Measurements from ENCODE around the gene ZNF444.
A peak's percentile ranks its signal among the peaks of the same experiment; 100 is the strongest.
"Not testable (repeated sequence)": the region's sequence is repeated elsewhere in the genome, so short reads cannot be mapped to it uniquely, and the experiment has no call there.

The ZNF444 gene

DNA sequence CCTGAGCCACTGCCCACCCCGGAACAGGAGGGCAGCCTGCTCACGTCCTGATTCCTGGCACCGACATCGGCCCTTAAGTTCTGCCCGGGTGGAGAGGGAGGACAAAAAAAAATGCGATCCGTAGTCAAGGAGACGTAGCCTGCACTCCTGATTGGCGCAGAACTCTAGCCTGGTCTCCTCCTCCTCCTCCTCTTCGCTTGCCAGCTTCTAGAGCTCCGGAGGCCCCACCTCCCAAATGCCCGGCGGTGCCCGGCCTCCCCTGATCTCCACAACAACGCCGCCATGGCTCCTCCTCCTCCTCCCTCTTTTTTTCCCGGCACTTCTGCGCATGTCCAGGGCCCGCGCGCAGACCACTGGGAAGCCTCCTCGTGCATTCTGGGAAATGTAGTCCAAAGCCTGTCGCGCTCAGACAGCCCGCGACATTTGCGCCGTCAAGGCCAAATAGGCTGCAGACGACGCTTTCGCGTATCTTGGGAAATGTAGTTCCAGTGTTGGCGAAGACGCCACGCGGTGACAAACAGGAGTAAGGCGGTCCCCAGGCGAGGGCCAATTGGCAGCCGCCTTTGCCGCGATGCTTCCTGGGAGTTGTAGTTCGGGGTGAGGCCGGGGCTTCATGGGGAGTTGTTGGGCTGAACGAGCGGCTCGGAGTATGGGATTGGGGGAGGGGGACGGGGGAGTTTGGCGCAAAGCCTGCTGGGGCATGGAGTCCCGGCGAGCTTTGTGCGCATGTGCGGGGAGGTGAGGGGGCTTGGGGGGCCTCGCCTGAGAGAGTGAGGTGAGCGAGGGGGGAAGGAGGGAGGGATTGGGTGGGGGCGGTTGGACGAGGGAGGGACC lies at the start of gene ZNF444:
Gene ZNF444, plus strand, starts transcription at position 705 of the 834 bp plus-strand sequence. CDS start 5,625 bp downstream, outside the sequence.
- peak; percentile 98 to 100 for DNase-seq

DNA sequence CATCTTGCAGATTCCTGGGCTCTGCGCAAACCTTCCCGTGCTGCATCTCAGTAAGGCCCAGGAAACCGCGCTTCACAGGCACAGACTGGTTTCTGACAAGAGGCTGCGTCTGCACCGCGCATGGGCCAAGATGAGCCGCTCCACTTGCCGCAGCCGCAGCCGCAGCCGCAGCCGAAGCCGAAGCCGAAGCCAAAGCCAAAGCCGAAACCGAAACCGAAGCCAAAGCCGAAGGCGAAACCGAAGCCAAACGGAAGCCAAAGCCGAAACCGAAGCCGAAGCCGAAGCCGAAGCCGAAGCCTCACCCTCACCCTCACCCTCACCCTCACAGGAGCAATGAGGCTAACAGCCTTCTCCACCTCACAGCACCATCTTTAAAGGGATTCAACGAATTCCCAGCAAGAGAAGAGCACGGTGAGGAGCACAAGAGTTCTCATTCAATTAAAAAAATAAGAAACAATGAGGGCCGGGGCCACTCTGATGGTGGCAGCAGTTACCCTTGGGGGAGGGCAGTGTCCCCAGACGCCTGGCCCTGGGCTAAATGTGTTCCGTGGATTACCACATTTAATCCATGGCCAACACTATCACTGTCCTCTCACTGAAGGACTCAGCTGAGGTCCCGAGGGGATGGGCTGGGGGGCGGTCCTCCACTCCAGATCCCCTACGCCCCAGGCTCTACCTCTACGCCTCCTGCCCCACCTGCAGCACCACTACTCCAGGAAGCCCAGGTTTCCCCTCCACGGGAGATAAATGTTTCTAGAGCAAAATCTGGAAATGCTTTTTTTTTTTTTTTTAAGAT lies 49.1 kb upstream of the ZNF444 start:
- TF ChIP-seq POLR2A (IDR thresholded peaks at IDR 0.05; ENCODE audit: low read length) (no peak), GATA1 (IDR thresholded peaks at IDR 0.05; ENCODE audit: low read depth, low read length) (no peak)
- no peak for DNase-seq

More for the DNA sequence above, at the start of gene ZNF444:
- TF ChIP-seq POLR2A (IDR thresholded peaks at IDR 0.05; ENCODE audit: low read length): peak; percentile 61
- no peak for TF ChIP-seq GATA1 (IDR thresholded peaks at IDR 0.05; ENCODE audit: low read depth, low read length)

DNA sequence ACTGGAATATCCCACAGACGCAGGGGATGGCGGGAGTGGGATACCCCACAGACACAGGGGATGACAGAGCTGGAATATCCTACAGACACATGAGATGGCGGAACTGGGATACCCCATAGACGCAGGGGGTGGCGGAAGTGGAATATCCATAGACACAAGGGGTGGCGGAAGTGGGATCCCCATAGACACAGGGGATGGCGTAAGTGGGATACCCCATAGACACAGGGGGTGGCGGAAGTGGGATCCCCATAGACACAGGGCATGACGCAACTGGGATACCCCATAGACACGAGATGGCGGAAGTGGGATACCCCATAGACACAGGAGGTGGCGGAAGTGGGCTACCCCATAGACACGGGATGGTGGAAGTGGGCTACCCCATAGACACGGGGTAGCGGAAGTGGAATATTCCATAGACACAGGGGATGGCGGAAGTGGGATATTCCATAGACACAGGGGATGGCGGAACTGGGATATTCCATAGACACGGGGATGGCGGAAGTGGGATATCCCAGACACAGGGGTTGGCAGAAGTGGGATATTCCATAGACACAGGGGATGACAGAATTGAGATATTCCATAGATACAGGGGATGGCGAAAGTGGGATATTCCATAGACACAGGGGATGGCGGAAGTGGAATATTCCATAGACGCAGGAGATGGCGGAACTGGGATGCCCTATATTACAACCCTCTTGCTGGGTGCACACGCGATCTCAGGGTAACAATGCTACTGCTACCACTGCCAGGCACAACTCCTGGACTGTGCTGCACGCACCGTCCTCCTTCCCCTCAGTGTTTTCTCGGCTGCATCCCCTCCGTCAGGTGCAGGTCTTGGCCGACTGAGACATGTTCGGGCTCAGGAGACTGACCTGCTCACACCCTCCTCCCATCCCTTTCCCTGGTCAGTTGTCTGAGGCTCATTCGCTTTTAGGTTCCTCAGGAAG lies 48.1 kb upstream of the ZNF444 start:
- no peak for DNase-seq
- TF ChIP-seq POLR2A (IDR thresholded peaks at IDR 0.05; ENCODE audit: low read length): no peak
- TF ChIP-seq GATA1 (IDR thresholded peaks at IDR 0.05; ENCODE audit: low read depth, low read length): no peak

DNA sequence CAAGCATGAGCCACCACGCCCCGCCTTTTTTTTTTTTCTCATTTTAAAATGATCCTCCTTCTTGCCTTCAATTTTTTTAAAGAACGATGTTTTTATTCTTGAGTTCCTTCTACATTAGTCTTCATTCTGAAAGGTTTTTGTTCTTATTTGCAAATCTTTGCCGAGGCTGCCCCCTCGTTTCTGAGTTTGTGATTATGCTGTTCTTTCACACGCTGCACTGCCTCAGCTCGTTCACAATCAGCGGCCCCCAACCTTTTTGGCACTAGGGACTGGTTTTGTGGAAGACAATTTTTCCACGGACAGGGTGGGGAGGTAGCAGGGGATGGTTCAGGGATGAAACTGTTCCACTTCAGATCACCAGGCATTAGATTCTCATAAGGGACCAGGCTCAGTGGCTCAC lies 46.6 kb upstream of the ZNF444 start:
- DNase-seq: no peak
- TF ChIP-seq GATA1 (IDR thresholded peaks at IDR 0.05; ENCODE audit: low read depth, low read length): no peak
- no peak for TF ChIP-seq POLR2A (IDR thresholded peaks at IDR 0.05; ENCODE audit: low read length)

DNA sequence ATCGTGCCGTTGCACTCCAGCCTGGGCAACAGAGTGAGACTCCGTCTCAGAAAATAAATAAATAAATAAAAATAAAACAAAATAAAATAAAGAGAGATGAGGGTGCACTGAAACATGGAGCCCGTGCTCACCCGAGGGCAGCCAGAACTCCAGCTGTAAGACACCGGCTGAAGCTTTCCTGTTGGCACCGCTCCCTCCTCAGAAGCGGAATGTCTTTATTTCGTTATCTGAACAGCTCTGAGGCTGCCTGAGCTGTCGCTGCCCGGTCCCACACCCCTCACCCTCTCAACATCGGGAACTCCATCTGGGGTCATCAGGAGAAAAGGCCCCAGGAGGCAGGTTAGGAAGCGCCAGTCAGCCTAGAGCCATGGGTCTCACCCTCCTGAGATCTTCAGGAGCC lies 44.4 kb upstream of the ZNF444 start:
- TF ChIP-seq POLR2A (IDR thresholded peaks at IDR 0.05; ENCODE audit: low read length): no peak
- DNase-seq: no peak

DNA sequence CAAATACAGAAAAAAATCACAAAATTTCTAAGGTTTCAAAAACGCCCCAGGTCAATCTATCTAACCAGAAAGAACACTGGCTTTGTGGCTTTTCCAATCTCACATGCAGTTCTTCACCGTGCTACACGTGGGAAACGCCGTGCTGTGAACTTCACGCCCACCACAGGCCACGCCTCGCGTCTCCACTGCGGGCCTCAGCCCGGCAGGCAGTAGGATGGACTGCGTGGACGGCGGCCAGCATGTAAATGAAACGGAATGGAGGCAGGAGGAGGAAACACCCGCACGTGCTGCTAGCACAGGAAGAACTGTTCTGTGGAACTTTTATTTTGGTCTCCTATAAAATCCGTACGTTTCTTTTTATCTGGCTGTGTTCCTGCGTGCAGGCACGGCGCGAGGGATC lies 43.8 kb upstream of the ZNF444 start:
- DNase-seq: no peak
- TF ChIP-seq POLR2A (IDR thresholded peaks at IDR 0.05; ENCODE audit: low read length) (no peak), GATA1 (IDR thresholded peaks at IDR 0.05; ENCODE audit: low read depth, low read length) (no peak)

DNA sequence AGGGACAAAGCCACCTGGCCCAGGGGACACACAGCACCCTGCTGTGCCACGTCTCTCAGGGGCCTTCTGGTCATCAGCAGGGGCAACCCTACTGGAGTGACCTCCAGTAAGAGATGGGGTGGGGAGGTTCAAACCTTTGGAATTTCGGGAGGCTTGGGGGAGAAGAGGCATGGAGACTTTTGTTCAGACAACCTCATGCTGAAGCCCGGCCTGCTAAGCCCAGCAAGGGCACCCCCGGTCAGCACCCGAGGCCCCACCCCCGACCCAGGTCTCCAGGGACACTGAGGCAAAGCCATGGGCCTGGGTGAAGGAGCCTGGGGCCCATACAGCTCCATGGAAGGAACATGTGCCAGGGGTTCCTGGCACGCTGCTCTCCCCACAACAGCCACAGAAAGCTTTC lies 43.3 kb upstream of the ZNF444 start:
- TF ChIP-seq GATA1 (IDR thresholded peaks at IDR 0.05; ENCODE audit: low read depth, low read length): no peak
- no peak for TF ChIP-seq POLR2A (IDR thresholded peaks at IDR 0.05; ENCODE audit: low read length)
- DNase-seq: no peak

DNA sequence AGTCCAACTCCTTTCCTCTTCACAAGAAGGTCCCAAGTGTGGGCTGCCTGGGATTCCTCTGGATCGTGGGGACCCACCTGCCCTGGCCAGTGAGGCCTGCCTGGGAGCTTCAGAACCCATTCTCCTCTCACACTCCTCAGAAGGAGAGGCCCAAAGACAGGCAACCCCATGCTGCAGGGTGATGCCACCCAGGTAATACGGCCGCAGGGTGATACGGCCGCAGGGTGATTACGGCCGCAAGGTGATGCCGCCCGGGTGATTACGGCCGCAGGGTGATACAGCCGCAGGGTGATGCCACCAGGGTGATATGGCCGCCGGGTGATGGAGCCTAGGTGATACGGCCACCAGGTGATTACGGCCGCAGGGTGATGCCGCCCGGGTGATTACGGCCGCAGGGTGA lies 42.9 kb upstream of the ZNF444 start:
- not testable (repeated sequence) for DNase-seq

DNA sequence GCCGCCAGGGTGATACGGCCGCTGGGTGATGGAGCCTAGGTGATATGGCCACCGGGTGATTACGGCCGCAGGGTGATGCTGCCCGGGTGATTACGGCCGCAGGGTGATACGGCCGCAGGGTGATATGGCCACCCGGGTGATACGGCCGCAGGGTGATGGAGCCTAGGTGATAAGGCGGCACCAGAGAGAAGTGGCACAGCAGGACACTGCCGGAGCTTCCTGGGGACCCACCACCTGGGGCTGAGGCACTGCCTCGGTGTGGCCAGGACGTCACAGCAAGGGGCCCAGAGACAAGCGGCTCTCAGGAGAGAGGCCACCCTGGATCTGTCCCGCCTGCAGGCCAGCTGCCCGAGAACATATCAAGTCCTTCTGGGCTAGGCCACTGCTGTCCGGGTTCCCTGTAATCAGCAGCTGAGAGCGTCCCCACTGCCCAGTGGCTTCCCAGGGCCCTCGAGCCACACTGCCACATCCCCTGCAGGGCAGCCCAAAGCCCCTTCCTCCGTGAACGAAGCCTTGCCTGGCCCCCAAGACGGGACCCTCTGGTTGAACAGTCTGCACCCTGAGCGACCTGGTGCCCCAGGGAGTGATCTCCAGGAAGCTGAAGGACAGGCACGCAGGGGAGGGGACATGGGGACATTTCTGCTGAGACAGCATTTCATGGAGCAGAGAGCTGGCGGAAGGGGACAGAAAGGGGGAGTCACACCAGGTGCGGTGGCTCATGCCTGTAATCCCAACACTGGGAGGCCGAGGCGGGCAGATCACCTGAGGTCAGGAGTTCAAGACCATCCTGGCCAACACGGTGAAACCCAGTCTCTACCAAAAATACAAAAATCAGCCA lies 42.1 kb upstream of the ZNF444 start:
- TF ChIP-seq POLR2A (IDR thresholded peaks at IDR 0.05; ENCODE audit: low read length) (no peak), GATA1 (IDR thresholded peaks at IDR 0.05; ENCODE audit: low read depth, low read length) (no peak)

DNA sequence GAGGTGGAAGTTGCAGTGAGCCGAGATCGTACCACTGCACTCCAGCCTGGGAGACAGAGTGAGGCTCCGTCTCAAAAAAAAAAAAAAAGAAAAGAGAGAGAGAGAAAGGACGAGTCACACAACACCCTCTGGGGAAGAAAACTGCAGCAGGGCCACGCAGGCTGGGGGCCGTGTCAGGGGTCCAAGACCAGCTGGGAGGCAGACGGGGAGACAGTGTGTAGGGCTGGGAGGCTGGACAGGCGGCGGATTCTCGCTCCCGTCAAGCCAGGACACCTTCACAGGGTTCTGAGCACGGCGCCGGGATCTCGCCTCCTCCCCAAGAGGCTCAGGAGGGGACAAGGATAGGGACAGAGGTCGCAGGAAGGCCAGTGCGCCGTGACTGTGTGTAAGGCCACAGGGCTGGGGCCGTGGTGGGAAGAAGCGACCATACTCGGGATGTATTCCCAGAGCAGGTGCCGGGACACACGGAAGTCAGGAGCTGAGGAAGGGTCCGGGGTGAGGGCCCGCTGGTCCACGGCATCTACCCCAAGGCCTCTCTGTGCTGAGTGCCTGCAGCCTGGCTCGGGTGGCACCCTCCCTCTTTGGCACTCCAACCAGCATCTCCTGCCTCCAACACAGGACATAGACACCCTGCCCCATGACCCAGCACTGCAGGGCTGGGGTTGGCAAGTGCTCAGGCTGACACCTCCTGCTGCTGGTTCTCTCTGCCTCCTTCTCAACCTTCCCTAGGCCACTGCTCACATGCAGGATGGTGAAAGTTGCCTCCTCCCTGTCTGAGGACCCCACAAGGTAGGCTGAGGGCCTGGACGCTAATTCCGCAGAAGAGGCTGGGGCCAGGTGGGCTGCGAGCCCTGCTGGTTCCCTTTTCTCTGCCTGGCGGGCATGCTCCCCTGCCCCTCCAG lies 41.2 kb upstream of the ZNF444 start:
- DNase-seq: no peak
- TF ChIP-seq GATA1 (IDR thresholded peaks at IDR 0.05; ENCODE audit: low read depth, low read length) (no peak), POLR2A (IDR thresholded peaks at IDR 0.05; ENCODE audit: low read length) (no peak)

More for the DNA sequence above, 42.1 kb upstream of the ZNF444 start:
- no peak for DNase-seq

DNA sequence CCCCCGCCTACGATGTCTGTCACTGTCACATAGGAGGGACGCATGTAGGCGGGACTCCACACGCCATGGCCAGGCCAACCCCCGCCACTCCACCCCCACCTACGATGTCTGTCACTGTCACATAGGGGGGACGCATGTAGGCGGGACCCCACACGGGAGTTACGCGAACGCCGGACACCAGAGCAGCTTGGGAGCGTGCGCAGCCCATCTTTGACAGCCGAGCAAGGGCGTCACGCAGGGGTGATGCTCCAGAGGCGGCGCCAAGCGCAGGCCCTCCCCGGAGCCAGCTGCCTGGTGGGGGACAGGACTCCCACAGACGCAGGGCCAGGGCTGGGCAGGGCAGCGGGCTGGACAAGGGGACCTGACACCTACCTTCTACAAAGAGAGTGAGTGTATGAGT lies 40.0 kb upstream of the ZNF444 start:
- no peak for DNase-seq
- TF ChIP-seq POLR2A (IDR thresholded peaks at IDR 0.05; ENCODE audit: low read length) (no peak), GATA1 (IDR thresholded peaks at IDR 0.05; ENCODE audit: low read depth, low read length) (no peak)
